Measurements from ENCODE around the gene TANGO6.

TANGO6 gene

GRCh38 chr16:69116906-69117305 lies 273.6 kb downstream of the TANGO6 start:
- H3K9me2 ChIP-seq (replicated peaks; ENCODE audit: insufficient read depth, low read length) = no peaks in the 10 kb centered on the region
- H2AFZ ChIP-seq (ENCODE audit: low read length) = no peak overlapping the region
- no peaks in the 10 kb centered on the region for H3K9me3 ChIP-seq (replicated peaks; ENCODE audit: insufficient read depth, low read length)
- H3K9ac ChIP-seq (ENCODE audit: low read length) = no peak overlapping the region
- no peak for DNase-seq
- no peaks in the 10 kb centered on the region for H3K36me3 ChIP-seq (replicated peaks; ENCODE audit: insufficient read depth, low read length)
- no peaks in the 10 kb centered on the region for H3K79me2 ChIP-seq (ENCODE audit: low read length)
- H3K27ac ChIP-seq (ENCODE audit: low read length) = no peak overlapping the region
- no peak for TF ChIP-seq CTCF (IDR thresholded peaks at IDR 0.05; ENCODE audit: low read length)
- H4K20me1 ChIP-seq (ENCODE audit: insufficient read depth, low read length) = no peaks in the 10 kb centered on the region
- H3F3A ChIP-seq (ENCODE audit: insufficient read depth, low read length) = no peaks in the 10 kb centered on the region
- H3K4me2 ChIP-seq (ENCODE audit: low read depth, low read length) = no peak overlapping the region
- no peaks in the 10 kb centered on the region for H3K27me3 ChIP-seq (replicated peaks; ENCODE audit: insufficient read depth, low read length)
- no peaks in the 10 kb centered on the region for H3K4me1 ChIP-seq (ENCODE audit: low read length)
- H3K4me3 ChIP-seq (ENCODE audit: low read length) = no peak overlapping the region

- DNase-seq = no peak
- no peaks in the 10 kb centered on the region for H3F3A ChIP-seq (ENCODE audit: insufficient read depth, low read length)
- no peak overlapping the region for H3K27ac ChIP-seq (ENCODE audit: low read length)
- H3K36me3 ChIP-seq (replicated peaks; ENCODE audit: insufficient read depth, low read length) = no peaks in the 10 kb centered on the region
- no peak overlapping the region for H3K9ac ChIP-seq (ENCODE audit: low read length)
- H3K4me3 ChIP-seq (ENCODE audit: low read length) = no peak overlapping the region
- TF ChIP-seq EZH2phosphoT487 (IDR thresholded peaks at IDR 0.05; ENCODE audit: low read length) (no peak), CTCF (IDR thresholded peaks at IDR 0.05; ENCODE audit: low read length) (no peak), EZH2 (optimal IDR thresholded peaks at IDR 0.05; ENCODE audit: low read depth, low read length) (no peak)
- no peak overlapping the region for H2AFZ ChIP-seq (ENCODE audit: low read length)
- no peaks in the 10 kb centered on the region for H3K9me3 ChIP-seq (replicated peaks; ENCODE audit: insufficient read depth, low read length)
- H3K4me1 ChIP-seq (ENCODE audit: low read length) = no peaks in the 10 kb centered on the region
- H3K79me2 ChIP-seq (ENCODE audit: low read length) = peaks cover 3% of the 10 kb centered on the region; the same call in 1 of the 2 replicates
- H3K27me3 ChIP-seq (replicated peaks; ENCODE audit: insufficient read depth, low read length) = no peaks in the 10 kb centered on the region
- H3K4me2 ChIP-seq (ENCODE audit: low read depth, low read length) = no peak overlapping the region
- H3K9me2 ChIP-seq (replicated peaks; ENCODE audit: insufficient read depth, low read length) = no peaks in the 10 kb centered on the region
- no peaks in the 10 kb centered on the region for H4K20me1 ChIP-seq (ENCODE audit: insufficient read depth, low read length)
These were observed 275.1 kb downstream of the TANGO6 start for GRCh38 chr16:69118468-69118867.

- no peaks in the 10 kb centered on the region for H3K36me3 ChIP-seq (replicated peaks; ENCODE audit: insufficient read depth, low read length)
- no peaks in the 10 kb centered on the region for H3K4me1 ChIP-seq (ENCODE audit: low read length)
- H3K27me3 ChIP-seq (replicated peaks; ENCODE audit: insufficient read depth, low read length) = no peaks in the 10 kb centered on the region
- no peak overlapping the region for H3K9ac ChIP-seq (ENCODE audit: low read length)
- TF ChIP-seq EZH2phosphoT487 (IDR thresholded peaks at IDR 0.05; ENCODE audit: low read length) (no peak), CTCF (IDR thresholded peaks at IDR 0.05; ENCODE audit: low read length) (no peak), EZH2 (optimal IDR thresholded peaks at IDR 0.05; ENCODE audit: low read depth, low read length) (no peak)
- no peak overlapping the region for H3K27ac ChIP-seq (ENCODE audit: low read length)
- H3K9me3 ChIP-seq (replicated peaks; ENCODE audit: insufficient read depth, low read length) = no peaks in the 10 kb centered on the region
- no peak overlapping the region for H3K4me2 ChIP-seq (ENCODE audit: low read depth, low read length)
- no peak overlapping the region for H3K4me3 ChIP-seq (ENCODE audit: low read length)
- H3K79me2 ChIP-seq (ENCODE audit: low read length) = peaks cover 4% of the 10 kb centered on the region; the same call in 1 of the 2 replicates
- H2AFZ ChIP-seq (ENCODE audit: low read length) = no peak overlapping the region
- no peaks in the 10 kb centered on the region for H3F3A ChIP-seq (ENCODE audit: insufficient read depth, low read length)
- H4K20me1 ChIP-seq (ENCODE audit: insufficient read depth, low read length) = no peaks in the 10 kb centered on the region
- H3K9me2 ChIP-seq (replicated peaks; ENCODE audit: insufficient read depth, low read length) = no peaks in the 10 kb centered on the region
- DNase-seq = no peak
These were observed 275.7 kb downstream of the TANGO6 start for GRCh38 chr16:69118994-69119393.

Measured in MM.1S (cell line).